Ovary (tissue), 9 donors: ENCODE data around the gene NWD2. TPM values are rescaled to one million over a fixed set of nuclear protein-coding genes. Genes with fewer than 3 reads are reported as not detected.

ENCODE experiments used
- DNase-seq, 5 donors: peaks; one replicate each; pipeline ENCODE4 v3.0.0-alpha.2; 2019 to 2020
- H3K27ac ChIP-seq, 2 donors: fragments of 200-600 bp; one replicate each; pipeline versions ENCODE4 v1.5.1 to v1.8.0; 2019 to 2022
- H3K27me3 ChIP-seq: fragments of 200-600 bp; one replicate; pipeline ENCODE4 v1.8.0; 2022
- H3K36me3 ChIP-seq: fragments of 200-600 bp; sonication (generic); one replicate; pipeline ENCODE4 v1.5.1; 2019
- H3K4me1 ChIP-seq: one replicate; pipeline ENCODE4 v1.8.1; 2013; ENCODE audit warnings: mild to moderate bottlenecking, moderate library complexity; ENCODE audit not compliant: insufficient read depth
- H3K4me3 ChIP-seq: fragments of 200-600 bp; sonication (generic); one replicate; pipeline ENCODE4 v1.5.1; 2017
- H3K9me3 ChIP-seq, 2 donors: fragments of 200-600 bp in 1 of 2; sonication (generic) in 1 of 2; one replicate each; pipeline versions ENCODE4 v1.5.1 to v1.8.1; 2013 to 2019; ENCODE audit warnings: mild to moderate bottlenecking in 1 of 2, moderate library complexity in 1 of 2
- EP300 ChIP-seq: sonication (generic); formaldehyde crosslinking; IDR thresholded peaks from one replicate; pipeline ENCODE4 v1.6.1; 2017; ENCODE audit warnings: antibody characterized with exemption
- POLR2A ChIP-seq: fragments of 450-650 bp; IDR thresholded peaks from one replicate; pipeline ENCODE4 v1.6.1; 2017; ENCODE audit warnings: antibody characterized with exemption, mild to moderate bottlenecking, moderate library complexity
- WGBS, 3 donors: extraction: QIAGEN DNeasy Blood & Tissue Kit in 1 of 3; methylation state at CpG; one replicate each; pipeline versions ENCODE4 v1.1.5 to v1.1.7; 2013 to 2017; 5-methylcytosine and 5-hydroxymethylcytosine counted together
- intact Hi-C, 4 donors: fragments of 100-400 bp; cut with DNase I; formaldehyde crosslinking; loops; one replicate each; pipeline versions ENCODE4 v1.11.0 to v1.15.1; 2022 to 2023
- polyA plus RNA-seq, 2 donors: library from polyadenylated mRNA; stranded (reverse); fragments of 200-250 nt in 1 of 2; fragments of 350-450 nt in 1 of 2; fragmentation: Illumina TruSeq in 1 of 2; extraction: RNeasy Lipid Tissue Mini Kit (QIAGEN cat#74804) in 1 of 2; gene quantifications; one replicate each; pipeline ENCODE4 v1.2.3, GENCODE V29; 2013 to 2014
- total RNA-seq, 7 donors: library from RNA; depleted of rRNA in 2 of 7; stranded (reverse); fragments of >200 nt in 2 of 7; fragmentation: NEBNext Ultra II Directional in 3 of 7; extraction: Animal tissue kit (Norgen Biotek cat#: 25700) in 3 of 7; gene quantifications; one replicate each; pipeline versions ENCODE4 v1.1.0 to v1.2.4, GENCODE V29; 2016 to 2023
- TF ChIP-seq, protein P1 (sequence below), 3 donors: fragments of 450-650 bp in 2 of 3; fragments of 200-600 bp in 1 of 3; IDR thresholded peaks; one replicate each; pipeline versions ENCODE4 v1.5.1 to v1.8.0; 2016 to 2022; ENCODE audit warnings: antibody characterized with exemption in 3 of 3, mild to moderate bottlenecking in 1 of 3
- donor health status: DM: no; HTN: no; CAD: no; lungs with moderate emphysema.
- donor health status: DM: no; HTN: no; CAD: no.
- donor health status: Bipolar disorder and iron deficiency.
- donor health status: DM: yes; HTN: yes; CAD: no.
- donor health status: DM: no; HTN: no; CAD: no.
- donor health status: DM: yes; HTN: yes; CAD: no.

NWD2 gene
- total and polyA plus RNA-seq, 9 donors = 0.01 to 0.11 TPM; not detected in 7

DNA sequence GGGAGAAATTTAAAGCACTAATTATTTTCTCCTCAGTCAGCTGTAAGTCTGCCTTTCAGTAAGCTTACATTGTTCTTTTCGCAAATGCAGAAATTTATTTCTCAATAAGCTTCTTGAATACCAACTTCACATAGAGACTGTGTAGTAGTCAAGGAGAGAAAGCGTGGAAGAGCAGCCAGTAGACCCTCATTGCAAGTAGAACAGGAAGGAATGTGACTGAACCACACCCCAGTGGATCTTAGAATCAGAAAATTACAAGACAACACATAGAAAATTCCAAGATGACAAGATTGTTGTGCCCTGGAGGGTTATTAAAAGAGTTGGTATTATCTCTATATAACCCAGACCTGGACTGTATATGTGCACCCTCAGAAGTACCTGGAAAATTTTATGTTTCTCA lies 224.7 kb downstream of the NWD2 start:
- WGBS, 3 donors = 89 to 93% (median 92%) methylated on average over 2 of the region's 2 CpGs
- no peak for DNase-seq
- Histone ChIP-seq H3K27me3 (no peaks in the 10 kb centered on the region), H3K9me3 (no peaks in the 10 kb centered on the region), H3K36me3 (no peaks in the 10 kb centered on the region), H3K27ac (no peak overlapping the region), H3K4me1 (no peaks in the 10 kb centered on the region), H3K4me3 (no peak overlapping the region)
- TF ChIP-seq EP300 (no peak), POLR2A (no peak)
- TF ChIP-seq, protein P1, sequence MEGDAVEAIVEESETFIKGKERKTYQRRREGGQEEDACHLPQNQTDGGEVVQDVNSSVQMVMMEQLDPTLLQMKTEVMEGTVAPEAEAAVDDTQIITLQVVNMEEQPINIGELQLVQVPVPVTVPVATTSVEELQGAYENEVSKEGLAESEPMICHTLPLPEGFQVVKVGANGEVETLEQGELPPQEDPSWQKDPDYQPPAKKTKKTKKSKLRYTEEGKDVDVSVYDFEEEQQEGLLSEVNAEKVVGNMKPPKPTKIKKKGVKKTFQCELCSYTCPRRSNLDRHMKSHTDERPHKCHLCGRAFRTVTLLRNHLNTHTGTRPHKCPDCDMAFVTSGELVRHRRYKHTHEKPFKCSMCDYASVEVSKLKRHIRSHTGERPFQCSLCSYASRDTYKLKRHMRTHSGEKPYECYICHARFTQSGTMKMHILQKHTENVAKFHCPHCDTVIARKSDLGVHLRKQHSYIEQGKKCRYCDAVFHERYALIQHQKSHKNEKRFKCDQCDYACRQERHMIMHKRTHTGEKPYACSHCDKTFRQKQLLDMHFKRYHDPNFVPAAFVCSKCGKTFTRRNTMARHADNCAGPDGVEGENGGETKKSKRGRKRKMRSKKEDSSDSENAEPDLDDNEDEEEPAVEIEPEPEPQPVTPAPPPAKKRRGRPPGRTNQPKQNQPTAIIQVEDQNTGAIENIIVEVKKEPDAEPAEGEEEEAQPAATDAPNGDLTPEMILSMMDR (IDR thresholded peaks at IDR 0.05) = no peak
- intact Hi-C loops = no loop called here

DNA sequence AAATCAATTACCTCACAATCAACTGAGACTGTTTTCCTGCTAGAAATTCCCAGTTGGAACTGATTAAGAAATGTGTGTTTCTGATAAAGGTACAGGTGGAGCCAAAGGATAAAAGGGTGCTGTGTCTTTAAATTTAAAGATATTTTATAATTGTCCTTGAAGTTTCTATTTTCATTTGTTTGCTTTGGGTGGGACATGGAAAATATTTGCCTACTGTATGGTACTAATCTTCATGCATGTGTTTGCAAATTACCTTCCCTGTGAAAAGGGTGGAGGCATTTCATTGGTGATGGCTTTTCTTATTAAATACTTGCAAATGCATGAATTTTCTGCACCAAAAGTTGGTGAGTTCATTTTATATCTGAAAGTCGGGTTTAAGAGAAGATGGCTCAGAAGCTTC lies 225.7 kb downstream of the NWD2 start:
- H3K4me1 ChIP-seq = no peaks in the 10 kb centered on the region
- no peak for DNase-seq
- H3K9me3 ChIP-seq = no peaks in the 10 kb centered on the region
- WGBS, 3 donors = 32 to 62% (median 60%) methylated on average over 1 of the region's 1 CpG
- intact Hi-C loops = no loop called here
- H3K27me3 ChIP-seq = no peaks in the 10 kb centered on the region
- no peaks in the 10 kb centered on the region for H3K36me3 ChIP-seq
- TF ChIP-seq EP300 = no peak
- TF ChIP-seq, protein P1 (IDR thresholded peaks at IDR 0.05) = no peak
- no peak for TF ChIP-seq POLR2A
- no peak overlapping the region for H3K4me3 ChIP-seq
- no peak overlapping the region for H3K27ac ChIP-seq

DNA sequence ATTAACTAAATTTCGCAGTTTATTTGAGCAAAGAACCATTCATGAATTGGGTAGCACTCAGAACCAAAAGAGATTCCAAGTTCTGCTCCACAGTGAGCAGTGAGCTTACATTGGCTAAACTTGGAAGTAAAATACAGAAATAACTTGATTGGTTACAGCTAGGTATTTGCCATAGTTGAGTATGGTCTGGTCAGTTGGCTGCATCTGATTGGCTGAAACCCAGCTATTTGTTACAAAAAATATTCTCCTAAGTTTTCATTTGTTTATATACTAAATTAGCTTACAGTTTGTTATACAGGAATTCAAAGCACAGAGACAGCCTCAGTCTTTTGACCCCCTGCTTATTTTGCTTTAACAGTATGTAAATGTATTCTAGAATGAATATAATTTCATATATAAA lies 226.6 kb downstream of the NWD2 start:
- no peaks in the 10 kb centered on the region for H3K27me3 ChIP-seq
- H3K4me1 ChIP-seq = no peaks in the 10 kb centered on the region
- H3K4me3 ChIP-seq = no peak overlapping the region
- H3K27ac ChIP-seq = no peak overlapping the region
- H3K36me3 ChIP-seq = no peaks in the 10 kb centered on the region
- 75 to 86% (median 86%) methylated on average over 1 of the region's 1 CpG for WGBS, 3 donors
- TF ChIP-seq, protein P1 (IDR thresholded peaks at IDR 0.05) = no peak
- TF ChIP-seq EP300 (no peak), POLR2A (no peak)
- intact Hi-C loops = no loop called here
- no peak for DNase-seq
- H3K9me3 ChIP-seq = no peaks in the 10 kb centered on the region

DNA sequence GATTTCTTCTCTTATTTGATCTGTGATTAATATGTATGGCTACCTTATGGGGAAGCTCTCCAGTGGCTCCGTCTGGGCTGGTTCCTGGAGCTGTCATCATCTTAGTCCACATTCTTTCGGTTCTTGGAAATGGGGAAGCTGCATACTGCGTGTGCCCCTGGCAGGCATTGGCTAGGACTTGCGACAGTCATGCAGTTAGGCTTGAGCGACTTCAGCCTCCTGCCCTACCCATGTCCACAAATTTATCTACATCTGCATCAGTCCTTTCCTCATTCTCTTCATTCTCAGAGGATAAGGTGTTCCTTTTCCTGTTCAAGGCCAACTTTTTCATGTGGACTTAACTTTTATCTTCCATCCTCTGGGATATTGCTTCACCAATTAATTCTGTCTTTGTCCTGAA lies 227.4 kb downstream of the NWD2 start:
- H3K36me3 ChIP-seq = no peaks in the 10 kb centered on the region
- no peak overlapping the region for H3K4me3 ChIP-seq
- TF ChIP-seq POLR2A = no peak
- WGBS, 3 donors = 66 to 78% (median 71%) methylated on average over 5 of the region's 5 CpGs
- H3K27ac ChIP-seq = no peak overlapping the region
- intact Hi-C loops = no loop called here
- no peaks in the 10 kb centered on the region for H3K4me1 ChIP-seq
- DNase-seq = no peak
- H3K27me3 ChIP-seq = no peaks in the 10 kb centered on the region
- H3K9me3 ChIP-seq = no peaks in the 10 kb centered on the region

DNA sequence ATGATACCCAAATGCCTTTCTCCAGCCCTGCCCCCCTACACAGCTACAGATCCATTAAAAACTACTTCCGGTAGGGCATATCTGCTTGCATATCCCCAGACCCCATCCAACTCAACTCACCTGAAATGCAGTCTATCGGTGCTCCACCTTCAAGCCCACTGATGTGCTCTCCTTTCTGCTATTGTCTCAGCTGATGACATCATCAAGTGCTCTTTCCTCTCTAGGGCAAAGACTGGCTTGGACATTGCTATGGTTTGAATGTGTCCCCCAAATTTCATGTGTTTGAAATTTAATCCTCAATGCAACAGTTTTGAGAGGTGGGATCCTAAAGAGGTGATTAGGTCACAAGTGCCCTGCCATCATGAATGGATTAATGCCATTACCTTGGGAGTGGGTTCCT lies 229.3 kb downstream of the NWD2 start:
- DNase-seq = no peak
- intact Hi-C loops = no loop called here
- no peak for TF ChIP-seq EP300
- no peak for TF ChIP-seq POLR2A
- TF ChIP-seq, protein P1 (IDR thresholded peaks at IDR 0.05) = no peak
- Histone ChIP-seq H3K27me3 (no peaks in the 10 kb centered on the region), H3K36me3 (no peaks in the 10 kb centered on the region), H3K4me3 (no peak overlapping the region), H3K9me3 (no peaks in the 10 kb centered on the region), H3K27ac (no peak overlapping the region), H3K4me1 (no peaks in the 10 kb centered on the region)
- WGBS, 3 donors = 85 to 98% (median 90%) methylated on average over 2 of the region's 2 CpGs
